Suprapubic skin (tissue), 4 donors: ENCODE data around the gene RAET1E. TPM values are rescaled to one million over a fixed set of nuclear protein-coding genes. Genes with fewer than 3 reads are reported as not detected.

Source experiments
- DNase-seq, 2 donors: peaks; one replicate each; pipeline ENCODE4 v3.0.0-alpha.2; 2019; ENCODE audit warnings: low spot score in 2 of 2
- H3K27ac ChIP-seq: fragments of 200-600 bp; sonication (generic); one replicate; pipeline ENCODE4 v1.5.1; 2019
- H3K27me3 ChIP-seq: fragments of 200-600 bp; sonication (generic); one replicate; pipeline ENCODE4 v1.5.1; 2019
- H3K36me3 ChIP-seq: fragments of 200-600 bp; sonication (generic); one replicate; pipeline ENCODE4 v1.5.1; 2019
- H3K4me1 ChIP-seq: fragments of 200-600 bp; sonication (generic); one replicate; pipeline ENCODE4 v1.5.1; 2019
- H3K4me3 ChIP-seq: fragments of 200-600 bp; sonication (generic); one replicate; pipeline ENCODE4 v1.5.1; 2019; ENCODE audit warnings: mild to moderate bottlenecking
- H3K9me3 ChIP-seq: fragments of 200-600 bp; sonication (generic); one replicate; pipeline ENCODE4 v1.5.1; 2019
- EP300 ChIP-seq: sonication (generic); formaldehyde crosslinking; IDR thresholded peaks from one replicate; pipeline ENCODE4 v1.6.1; 2017; ENCODE audit warnings: antibody characterized with exemption
- POLR2A ChIP-seq, 2 donors: fragments of 450-650 bp; IDR thresholded peaks; one replicate each; pipeline ENCODE4 v1.6.1; 2017; ENCODE audit warnings: antibody characterized with exemption in 2 of 2, mild to moderate bottlenecking in 2 of 2, moderate library complexity in 2 of 2
- POLR2AphosphoS5 ChIP-seq, 3 donors: sonication (generic); formaldehyde crosslinking; IDR thresholded peaks; one replicate each; pipeline ENCODE4 v1.6.1; 2017; ENCODE audit warnings: antibody characterized with exemption in 3 of 3
- WGBS: methylation state at CpG from one replicate; pipeline ENCODE4 v1.1.5; 2018; 5-methylcytosine and 5-hydroxymethylcytosine counted together
- total RNA-seq, 4 donors: library from RNA; depleted of rRNA; stranded (reverse); fragments of >200 nt; gene quantifications; one replicate each; pipeline ENCODE4 v1.1.0, GENCODE V29; 2016
- TF ChIP-seq, protein P1 (sequence below), 2 donors: fragments of 200-600 bp in 1 of 2; fragments of 450-650 bp in 1 of 2; sonication (generic) in 1 of 2; IDR thresholded peaks; one replicate each; pipeline ENCODE4 v1.5.1; 2016 to 2019; ENCODE audit warnings: antibody characterized with exemption in 2 of 2, mild to moderate bottlenecking in 1 of 2, moderate library complexity in 1 of 2

RAET1E gene
- total RNA-seq, 4 donors from 2014 or later = 14.4 to 46.8 (median 22.8) TPM

- WGBS = 94% methylated on average over 2 of the region's 2 CpGs
- Histone ChIP-seq H3K36me3 (no peaks in the 10 kb centered on the region), H3K4me1 (peaks cover 8% of the 10 kb centered on the region), H3K27ac (no peak overlapping the region), H3K4me3 (no peak overlapping the region), H3K9me3 (no peaks in the 10 kb centered on the region), H3K27me3 (no peaks in the 10 kb centered on the region)
- no peak for TF ChIP-seq POLR2A (IDR thresholded peaks at IDR 0.05)
- TF ChIP-seq, protein P1, sequence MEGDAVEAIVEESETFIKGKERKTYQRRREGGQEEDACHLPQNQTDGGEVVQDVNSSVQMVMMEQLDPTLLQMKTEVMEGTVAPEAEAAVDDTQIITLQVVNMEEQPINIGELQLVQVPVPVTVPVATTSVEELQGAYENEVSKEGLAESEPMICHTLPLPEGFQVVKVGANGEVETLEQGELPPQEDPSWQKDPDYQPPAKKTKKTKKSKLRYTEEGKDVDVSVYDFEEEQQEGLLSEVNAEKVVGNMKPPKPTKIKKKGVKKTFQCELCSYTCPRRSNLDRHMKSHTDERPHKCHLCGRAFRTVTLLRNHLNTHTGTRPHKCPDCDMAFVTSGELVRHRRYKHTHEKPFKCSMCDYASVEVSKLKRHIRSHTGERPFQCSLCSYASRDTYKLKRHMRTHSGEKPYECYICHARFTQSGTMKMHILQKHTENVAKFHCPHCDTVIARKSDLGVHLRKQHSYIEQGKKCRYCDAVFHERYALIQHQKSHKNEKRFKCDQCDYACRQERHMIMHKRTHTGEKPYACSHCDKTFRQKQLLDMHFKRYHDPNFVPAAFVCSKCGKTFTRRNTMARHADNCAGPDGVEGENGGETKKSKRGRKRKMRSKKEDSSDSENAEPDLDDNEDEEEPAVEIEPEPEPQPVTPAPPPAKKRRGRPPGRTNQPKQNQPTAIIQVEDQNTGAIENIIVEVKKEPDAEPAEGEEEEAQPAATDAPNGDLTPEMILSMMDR (IDR thresholded peaks at IDR 0.05) = no peak
- no peak for TF ChIP-seq EP300
- no peak for TF ChIP-seq POLR2AphosphoS5 (IDR thresholded peaks at IDR 0.05)
- DNase-seq = no peak
Observed at GRCh38 chr6:149881860-149882259, 16.1 kb downstream of the RAET1E start.

- Histone ChIP-seq H3K36me3 (no peaks in the 10 kb centered on the region), H3K4me3 (no peak overlapping the region), H3K9me3 (no peaks in the 10 kb centered on the region), H3K27ac (no peak overlapping the region), H3K4me1 (peaks cover 8% of the 10 kb centered on the region), H3K27me3 (no peaks in the 10 kb centered on the region)
- 63% methylated on average over 9 of the region's 10 CpGs for WGBS
- TF ChIP-seq EP300 (no peak), POLR2AphosphoS5 (IDR thresholded peaks at IDR 0.05) (no peak), POLR2A (IDR thresholded peaks at IDR 0.05) (no peak)
- TF ChIP-seq, protein P1 (IDR thresholded peaks at IDR 0.05) = no peak
- no peak for DNase-seq
Observed at GRCh38 chr6:149881066-149881766, 16.7 kb downstream of the RAET1E start.

DNA sequence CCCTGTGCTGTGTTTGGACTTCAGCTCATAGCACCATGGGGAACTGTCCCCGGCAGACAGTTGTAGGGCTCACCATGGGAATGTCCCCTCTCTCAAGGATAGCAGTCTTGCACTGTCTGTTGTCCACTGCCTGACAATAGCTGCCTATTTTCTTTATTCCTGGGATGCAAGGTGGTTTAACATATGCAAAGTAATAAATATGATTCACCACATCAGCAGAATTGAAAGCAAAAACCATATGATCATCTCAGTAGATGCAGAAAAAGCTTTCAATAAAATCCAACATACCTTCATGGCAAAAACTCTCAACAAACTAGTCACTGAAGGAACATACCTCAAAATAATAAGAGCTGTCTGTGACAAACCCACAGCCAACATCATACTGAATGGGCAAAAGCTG lies 20.3 kb downstream of the RAET1E start:
- H3K36me3 ChIP-seq = no peaks in the 10 kb centered on the region
- no peaks in the 10 kb centered on the region for H3K4me1 ChIP-seq
- H3K27ac ChIP-seq = no peak overlapping the region
- TF ChIP-seq POLR2AphosphoS5 (IDR thresholded peaks at IDR 0.05) (no peak), EP300 (no peak), POLR2A (IDR thresholded peaks at IDR 0.05) (no peak)
- TF ChIP-seq, protein P1 (IDR thresholded peaks at IDR 0.05) = no peak
- H3K9me3 ChIP-seq = no peaks in the 10 kb centered on the region
- no peak overlapping the region for H3K4me3 ChIP-seq
- no peak for DNase-seq
- no peaks in the 10 kb centered on the region for H3K27me3 ChIP-seq
- WGBS = 92% methylated on average over 1 of the region's 1 CpG

GRCh38 chr6:149876241-149876933 lies 21.5 kb downstream of the RAET1E start:
- no peaks in the 10 kb centered on the region for H3K9me3 ChIP-seq
- no peaks in the 10 kb centered on the region for H3K36me3 ChIP-seq
- no peak overlapping the region for H3K27ac ChIP-seq
- no peaks in the 10 kb centered on the region for H3K4me1 ChIP-seq
- H3K4me3 ChIP-seq = no peak overlapping the region
- WGBS = 81% methylated on average over 3 of the region's 3 CpGs
- H3K27me3 ChIP-seq = no peaks in the 10 kb centered on the region
- DNase-seq = no peak
- TF ChIP-seq POLR2AphosphoS5 (IDR thresholded peaks at IDR 0.05) (no peak), POLR2A (IDR thresholded peaks at IDR 0.05) (no peak), EP300 (no peak)
- TF ChIP-seq, protein P1 (IDR thresholded peaks at IDR 0.05) = no peak

GRCh38 chr6:149872233-149872632 lies 25.7 kb downstream of the RAET1E start:
- Histone ChIP-seq H3K36me3 (no peaks in the 10 kb centered on the region), H3K4me1 (no peaks in the 10 kb centered on the region), H3K9me3 (no peaks in the 10 kb centered on the region), H3K27me3 (no peaks in the 10 kb centered on the region), H3K4me3 (no peak overlapping the region), H3K27ac (no peak overlapping the region)
- WGBS = 100% methylated on average over 1 of the region's 1 CpG
- TF ChIP-seq, protein P1 (IDR thresholded peaks at IDR 0.05) = no peak
- TF ChIP-seq POLR2A (IDR thresholded peaks at IDR 0.05) = no peak
- TF ChIP-seq EP300 = no peak
- TF ChIP-seq POLR2AphosphoS5 (IDR thresholded peaks at IDR 0.05) = no peak
- no peak for DNase-seq
